Hair follicle dermal papilla cell (primary cell): Measurements from ENCODE around the gene DNMT3A. TPM values are rescaled to one million over a fixed set of nuclear protein-coding genes. Genes with fewer than 3 reads are reported as not detected.

ENCODE experiments used
- small RNA-seq: library from RNA; depleted of rRNA; stranded (forward); fragments of <200 nt; gene quantifications from one replicate; pipeline ENCODE3, GENCODE V24; 2012
- total RNA-seq: library from RNA; depleted of rRNA; stranded (reverse); fragments of >200 nt; gene quantifications from 2 replicates; pipeline ENCODE4 v1.2.3, GENCODE V29; 2012

Gene DNMT3A
- total RNA-seq, result 16.9 and 18.5 TPM in 2 replicates

GRCh38 chr2:25341753-25342371 lies at the start of gene DNMT3A:
TSS of gene DNMT3A (minus strand) at chr2:25341925. CDS start at chr2:25313984, 27,941 bp downstream.

Small RNA genes within 50 kb of the gene (small RNA-seq; reads per million reads assigned to genes)
- 1.9 reads per million, percentile 44 among the genes with 10 or more reads in this experiment for gene MIR1301

Other genes starting within 250 kb of the DNMT3A start
- 0.65 TPM in 1 of 2 replicates, not detected in the other for gene POMC, start 173.3 kb downstream of the DNMT3A start, total RNA-seq